Measurements from ENCODE around the gene PLXDC2.

Gene PLXDC2

DNA sequence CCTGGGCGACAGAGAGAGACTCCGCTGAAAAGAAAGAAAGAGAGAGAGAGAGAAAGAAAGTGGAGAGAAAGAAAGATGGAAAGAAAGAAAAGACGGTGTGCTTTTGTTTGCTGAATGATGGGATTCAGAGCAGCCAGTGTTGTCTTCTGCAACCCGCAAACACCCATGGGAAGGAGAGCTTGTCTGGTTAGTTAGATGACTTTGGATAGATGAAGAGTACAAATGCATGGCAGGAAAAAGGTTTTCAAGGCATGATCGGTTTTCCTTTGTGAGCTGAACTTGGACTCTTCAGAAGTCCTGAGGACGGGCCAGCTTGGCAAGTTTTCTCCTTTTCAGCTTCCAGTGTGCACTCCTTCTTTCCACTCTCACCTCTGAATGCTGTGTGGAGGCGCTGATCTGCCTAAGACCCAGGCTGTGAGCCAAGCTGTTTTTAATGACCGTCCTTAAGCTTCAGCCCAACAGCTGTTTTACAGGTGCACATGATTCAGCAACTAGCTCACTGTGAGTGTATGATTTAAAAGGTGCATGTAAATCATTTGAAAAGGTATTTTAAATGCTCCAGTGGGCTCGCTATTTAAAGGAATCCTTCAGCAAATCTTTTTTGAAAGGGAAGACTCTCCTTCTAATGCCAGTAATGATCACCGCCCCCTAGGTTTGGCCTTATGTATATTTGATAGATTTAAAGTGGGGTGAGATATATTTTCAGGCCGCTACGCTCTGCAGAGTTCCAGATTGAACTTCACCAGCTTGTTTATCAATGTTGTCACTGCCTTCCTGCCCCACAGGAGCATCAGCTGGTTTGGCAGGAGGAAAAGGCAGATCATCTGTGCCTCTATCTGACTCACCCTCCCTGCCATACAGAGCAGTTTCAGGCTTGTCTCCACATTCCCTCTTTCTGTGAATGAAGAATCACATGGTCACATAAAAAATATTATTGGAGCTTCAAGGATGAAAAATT, 115.0 kb downstream of the PLXDC2 start:
- no peaks in the 10 kb centered on the region for H3K79me2 ChIP-seq (ENCODE audit: insufficient read depth, low read length)
- no peaks in the 10 kb centered on the region for H3K4me1 ChIP-seq (ENCODE audit: insufficient read depth, low read length, poor library complexity, severe bottlenecking)

DNA sequence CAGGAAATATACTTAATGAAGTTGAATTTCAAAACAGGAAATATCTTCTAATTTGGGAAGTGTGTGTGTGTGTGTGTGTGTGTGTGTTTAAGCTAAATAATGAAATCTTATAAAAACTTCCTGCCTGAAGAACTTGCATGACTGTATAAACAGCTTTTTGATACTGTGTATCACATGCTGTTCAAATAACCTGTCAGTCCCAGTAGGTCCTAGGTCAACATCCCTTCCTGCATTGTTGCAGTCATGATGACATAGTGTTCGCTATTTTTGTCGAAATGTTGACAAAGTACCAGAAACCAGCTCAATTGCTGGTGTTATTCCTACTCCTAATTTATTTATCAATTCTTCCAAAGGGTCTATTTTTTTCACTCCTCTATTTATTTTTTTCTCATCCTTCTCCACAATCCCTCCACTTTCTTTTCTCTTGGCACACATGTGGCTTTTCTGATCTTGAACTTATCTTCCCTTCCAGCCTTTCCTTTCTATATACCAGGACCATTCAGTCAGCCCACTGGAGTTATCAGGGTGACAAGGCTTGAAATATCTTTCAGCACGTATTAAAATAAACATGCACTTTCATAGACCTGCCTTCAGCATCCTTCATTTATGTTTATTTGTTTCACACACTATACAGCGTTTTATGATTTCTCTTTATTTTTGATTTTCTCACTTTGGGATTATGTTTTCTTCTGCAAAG, 115.8 kb downstream of the PLXDC2 start:
- H3K9ac ChIP-seq (ENCODE audit: low read depth, low read length, poor library complexity, severe bottlenecking) = no peak overlapping the region
- H3K79me2 ChIP-seq (ENCODE audit: insufficient read depth, low read length) = no peaks in the 10 kb centered on the region
- H3K4me3 ChIP-seq (ENCODE audit: low read length, poor library complexity, severe bottlenecking) = no peak overlapping the region
- no peaks in the 10 kb centered on the region for H3F3A ChIP-seq (ENCODE audit: low read depth)
- no peaks in the 10 kb centered on the region for H3K4me1 ChIP-seq (ENCODE audit: insufficient read depth, low read length, poor library complexity, severe bottlenecking)
- TF ChIP-seq EZH2phosphoT487 (IDR thresholded peaks at IDR 0.05; ENCODE audit: borderline replicate concordance) = no peak
- TF ChIP-seq, protein P1, sequence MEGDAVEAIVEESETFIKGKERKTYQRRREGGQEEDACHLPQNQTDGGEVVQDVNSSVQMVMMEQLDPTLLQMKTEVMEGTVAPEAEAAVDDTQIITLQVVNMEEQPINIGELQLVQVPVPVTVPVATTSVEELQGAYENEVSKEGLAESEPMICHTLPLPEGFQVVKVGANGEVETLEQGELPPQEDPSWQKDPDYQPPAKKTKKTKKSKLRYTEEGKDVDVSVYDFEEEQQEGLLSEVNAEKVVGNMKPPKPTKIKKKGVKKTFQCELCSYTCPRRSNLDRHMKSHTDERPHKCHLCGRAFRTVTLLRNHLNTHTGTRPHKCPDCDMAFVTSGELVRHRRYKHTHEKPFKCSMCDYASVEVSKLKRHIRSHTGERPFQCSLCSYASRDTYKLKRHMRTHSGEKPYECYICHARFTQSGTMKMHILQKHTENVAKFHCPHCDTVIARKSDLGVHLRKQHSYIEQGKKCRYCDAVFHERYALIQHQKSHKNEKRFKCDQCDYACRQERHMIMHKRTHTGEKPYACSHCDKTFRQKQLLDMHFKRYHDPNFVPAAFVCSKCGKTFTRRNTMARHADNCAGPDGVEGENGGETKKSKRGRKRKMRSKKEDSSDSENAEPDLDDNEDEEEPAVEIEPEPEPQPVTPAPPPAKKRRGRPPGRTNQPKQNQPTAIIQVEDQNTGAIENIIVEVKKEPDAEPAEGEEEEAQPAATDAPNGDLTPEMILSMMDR (conservative IDR thresholded peaks at IDR 0.05; ENCODE audit: low read length) = no peak
- H3K27me3 ChIP-seq (ENCODE audit: insufficient read depth, low read length, poor library complexity, severe bottlenecking) = no peaks in the 10 kb centered on the region
- H3K9me3 ChIP-seq (ENCODE audit: insufficient read depth, low read depth, low read length) = no peaks in the 10 kb centered on the region; the same call in 1 of the 2 replicates
- no peak overlapping the region for H2AFZ ChIP-seq (ENCODE audit: low read length)
- H3K36me3 ChIP-seq (ENCODE audit: insufficient read depth, low read length) = no peaks in the 10 kb centered on the region
- no peak overlapping the region for H3K4me2 ChIP-seq (ENCODE audit: low read depth, low read length, poor library complexity, severe bottlenecking)
- H3K9me2 ChIP-seq (replicated peaks; ENCODE audit: low read depth, low read length) = no peaks in the 10 kb centered on the region
- H4K20me1 ChIP-seq (ENCODE audit: insufficient read depth, low read length, poor library complexity, severe bottlenecking) = no peaks in the 10 kb centered on the region

More for the DNA sequence above, 115.0 kb downstream of the PLXDC2 start:
- Histone ChIP-seq H3K36me3 (ENCODE audit: insufficient read depth, low read length) (no peaks in the 10 kb centered on the region), H3K9me2 (replicated peaks; ENCODE audit: low read depth, low read length) (no peaks in the 10 kb centered on the region), H3K27me3 (ENCODE audit: insufficient read depth, low read length, poor library complexity, severe bottlenecking) (no peaks in the 10 kb centered on the region), H3K9me3 (ENCODE audit: insufficient read depth, low read depth, low read length) (no peaks in the 10 kb centered on the region; the same call in 1 of the 2 replicates), H3K9ac (ENCODE audit: low read depth, low read length, poor library complexity, severe bottlenecking) (no peak overlapping the region), H3K4me3 (ENCODE audit: low read length, poor library complexity, severe bottlenecking) (no peak overlapping the region), H4K20me1 (ENCODE audit: insufficient read depth, low read length, poor library complexity, severe bottlenecking) (no peaks in the 10 kb centered on the region), H2AFZ (ENCODE audit: low read length) (no peak overlapping the region), H3K4me2 (ENCODE audit: low read depth, low read length, poor library complexity, severe bottlenecking) (no peak overlapping the region), H3F3A (ENCODE audit: low read depth) (no peaks in the 10 kb centered on the region)
- no peak for TF ChIP-seq EZH2phosphoT487 (IDR thresholded peaks at IDR 0.05; ENCODE audit: borderline replicate concordance)
- TF ChIP-seq, protein P1 (conservative IDR thresholded peaks at IDR 0.05; ENCODE audit: low read length) = no peak

DNA sequence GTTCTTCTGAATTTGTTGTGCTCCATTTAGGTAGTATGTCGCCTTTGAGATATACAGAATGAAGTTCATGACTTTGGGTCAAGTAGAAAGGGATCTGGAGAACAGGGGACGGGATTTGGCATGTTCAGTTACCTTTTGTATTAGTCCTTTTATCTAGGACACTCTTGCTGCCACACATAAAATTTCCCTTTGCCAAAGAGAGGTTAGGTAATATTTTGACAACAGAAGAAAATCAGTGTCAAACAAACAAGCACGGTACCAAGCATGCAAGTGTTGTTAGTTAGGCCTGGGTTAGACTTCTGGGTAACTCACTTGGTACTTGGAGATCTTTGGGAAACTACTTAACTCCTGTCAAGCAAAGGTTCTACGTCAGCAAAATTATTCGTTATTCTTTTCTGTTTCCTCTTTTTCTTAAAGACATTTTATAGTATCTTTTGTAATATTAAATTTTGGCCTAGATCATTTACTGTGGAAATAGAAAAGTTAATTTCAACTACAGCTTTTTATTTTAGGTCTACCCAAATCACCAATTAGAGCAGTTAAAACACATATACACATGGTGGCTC, 116.7 kb downstream of the PLXDC2 start:
- Histone ChIP-seq H3K9me3 (ENCODE audit: insufficient read depth, low read depth, low read length) (no peaks in the 10 kb centered on the region; the same call in 1 of the 2 replicates), H3K9ac (ENCODE audit: low read depth, low read length, poor library complexity, severe bottlenecking) (no peak overlapping the region), H3K36me3 (ENCODE audit: insufficient read depth, low read length) (no peaks in the 10 kb centered on the region), H3K4me1 (ENCODE audit: insufficient read depth, low read length, poor library complexity, severe bottlenecking) (no peaks in the 10 kb centered on the region), H3K27me3 (ENCODE audit: insufficient read depth, low read length, poor library complexity, severe bottlenecking) (no peaks in the 10 kb centered on the region), H3F3A (ENCODE audit: low read depth) (no peaks in the 10 kb centered on the region), H2AFZ (ENCODE audit: low read length) (no peak overlapping the region), H3K4me2 (ENCODE audit: low read depth, low read length, poor library complexity, severe bottlenecking) (no peak overlapping the region), H3K79me2 (ENCODE audit: insufficient read depth, low read length) (no peaks in the 10 kb centered on the region), H3K9me2 (replicated peaks; ENCODE audit: low read depth, low read length) (no peaks in the 10 kb centered on the region), H3K4me3 (ENCODE audit: low read length, poor library complexity, severe bottlenecking) (no peak overlapping the region), H4K20me1 (ENCODE audit: insufficient read depth, low read length, poor library complexity, severe bottlenecking) (no peaks in the 10 kb centered on the region)
- TF ChIP-seq, protein P1 (conservative IDR thresholded peaks at IDR 0.05; ENCODE audit: low read length) = no peak
- no peak for TF ChIP-seq EZH2phosphoT487 (IDR thresholded peaks at IDR 0.05; ENCODE audit: borderline replicate concordance)

All from Loucy (cell line).